Measurements from ENCODE around the gene SCGB1D4.
"Not testable (repeated sequence)": the region's sequence is repeated elsewhere in the genome, so short reads cannot be mapped to it uniquely, and the experiment has no call there.

The SCGB1D4 gene, protein sequence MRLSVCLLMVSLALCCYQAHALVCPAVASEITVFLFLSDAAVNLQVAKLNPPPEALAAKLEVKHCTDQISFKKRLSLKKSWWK

DNA sequence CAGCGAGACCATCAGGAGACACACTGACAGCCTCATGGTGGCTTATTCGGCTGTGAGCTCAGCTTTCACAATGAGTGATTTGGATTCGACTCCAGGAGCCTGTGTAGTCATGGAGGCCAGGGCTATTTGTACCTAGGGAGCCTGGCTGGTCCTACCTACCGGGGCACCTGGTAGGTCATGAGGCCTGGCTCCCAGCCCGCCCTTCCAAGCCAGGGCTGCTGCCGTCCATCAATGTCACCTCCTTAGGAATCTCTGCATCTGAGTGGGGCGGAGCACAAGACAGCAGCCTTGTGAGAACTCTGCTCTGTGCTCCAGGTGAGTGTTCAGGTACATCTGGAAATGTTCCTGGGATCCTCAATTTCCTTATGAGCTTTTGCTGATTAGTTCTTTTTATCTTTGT lies at the start of gene SCGB1D4:
Gene SCGB1D4, minus strand, starts transcription at position 101 of the 400 bp plus-strand sequence. Its CDS starts 65 bp downstream, at position 36.
- no peak for DNase-seq (ENCODE audit: low read depth, low spot score)

DNA sequence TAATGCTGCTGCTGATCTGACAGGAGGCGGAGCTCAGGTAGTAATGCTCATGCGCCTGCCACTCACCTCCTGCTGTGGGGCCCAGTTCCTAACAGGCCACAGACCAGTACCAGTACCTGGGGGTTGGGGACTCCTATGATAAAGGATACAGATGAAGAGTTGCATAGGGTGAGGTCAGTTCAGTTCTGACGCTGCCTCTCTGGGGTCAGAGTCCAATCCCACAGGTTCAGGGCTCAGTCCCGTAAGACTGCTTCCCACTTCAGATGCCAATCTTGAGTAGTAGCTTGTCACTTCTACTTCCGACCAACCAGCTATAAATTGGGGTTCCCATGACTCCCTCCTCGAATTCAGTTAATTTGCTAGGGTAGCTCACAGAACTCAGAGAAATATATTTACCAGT lies 47.0 kb upstream of the SCGB1D4 start:
- no peak for DNase-seq (ENCODE audit: low read depth, low spot score)

DNA sequence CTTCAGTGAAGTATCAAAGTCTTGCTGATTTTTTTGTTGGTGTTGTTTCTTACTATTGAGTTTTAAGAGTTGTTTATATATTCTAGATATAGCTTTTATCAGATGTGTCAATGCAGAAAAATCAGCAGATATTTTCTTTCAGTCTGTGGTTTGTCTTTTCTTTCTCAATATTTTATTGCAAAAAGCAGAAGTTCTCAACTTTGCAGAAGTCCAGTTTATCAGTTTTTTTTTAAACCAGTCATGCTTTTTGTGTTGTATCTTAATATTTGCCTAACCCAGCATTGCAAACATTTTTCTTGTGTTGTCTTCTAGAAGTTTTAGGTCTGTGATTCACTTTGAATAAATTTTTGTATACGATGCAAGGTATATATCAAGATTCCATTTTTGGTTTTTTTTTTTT lies 45.3 kb upstream of the SCGB1D4 start:
- no peak for DNase-seq (ENCODE audit: low read depth, low spot score)

DNA sequence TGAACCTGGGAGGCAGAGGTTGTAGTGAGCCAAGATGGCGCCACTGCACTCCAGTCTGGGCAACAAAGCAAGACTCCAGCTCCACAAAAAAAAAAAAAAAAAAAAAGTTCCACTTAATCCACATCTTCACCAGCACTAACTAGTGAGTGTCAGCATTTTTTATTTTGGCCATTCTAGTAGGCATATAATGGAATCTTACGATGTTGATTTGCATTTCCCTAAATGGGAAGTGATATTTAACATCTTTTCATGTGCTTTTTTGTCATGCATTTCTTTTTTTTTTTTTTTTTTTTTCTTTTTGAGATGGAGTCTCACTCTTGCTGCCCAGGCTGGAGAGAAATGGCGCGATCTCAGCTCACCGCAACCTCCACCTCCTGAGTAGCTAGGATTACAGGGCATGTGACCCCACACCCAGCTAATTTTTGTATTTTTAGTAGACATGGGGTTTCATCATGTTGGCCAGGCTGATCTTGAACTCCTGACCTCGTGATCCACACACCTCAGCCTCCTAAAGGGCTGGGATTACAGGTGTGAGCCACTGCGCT lies 44.8 kb upstream of the SCGB1D4 start:
- DNase-seq (ENCODE audit: low read depth, low spot score), result not testable (repeated sequence)

DNA sequence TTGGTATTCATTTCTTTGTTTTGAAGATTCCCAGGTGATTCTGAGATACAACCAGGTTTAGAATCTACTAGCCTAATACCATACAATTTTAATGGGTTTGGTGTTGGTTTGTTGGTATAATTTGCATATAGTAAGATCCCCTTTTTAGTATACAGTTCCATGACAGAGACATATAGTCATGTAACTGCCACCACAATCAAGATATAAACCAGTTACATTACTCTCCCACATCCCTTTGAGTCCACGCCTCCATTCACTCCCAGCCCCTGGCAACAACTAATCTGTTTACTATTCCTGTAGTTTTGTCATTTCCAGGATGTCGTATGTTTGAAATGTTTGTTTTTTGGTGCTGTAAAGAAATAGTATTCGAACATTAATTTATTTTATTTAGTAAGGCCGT lies 42.7 kb upstream of the SCGB1D4 start:
- DNase-seq (ENCODE audit: low read depth, low spot score), result no peak

DNA sequence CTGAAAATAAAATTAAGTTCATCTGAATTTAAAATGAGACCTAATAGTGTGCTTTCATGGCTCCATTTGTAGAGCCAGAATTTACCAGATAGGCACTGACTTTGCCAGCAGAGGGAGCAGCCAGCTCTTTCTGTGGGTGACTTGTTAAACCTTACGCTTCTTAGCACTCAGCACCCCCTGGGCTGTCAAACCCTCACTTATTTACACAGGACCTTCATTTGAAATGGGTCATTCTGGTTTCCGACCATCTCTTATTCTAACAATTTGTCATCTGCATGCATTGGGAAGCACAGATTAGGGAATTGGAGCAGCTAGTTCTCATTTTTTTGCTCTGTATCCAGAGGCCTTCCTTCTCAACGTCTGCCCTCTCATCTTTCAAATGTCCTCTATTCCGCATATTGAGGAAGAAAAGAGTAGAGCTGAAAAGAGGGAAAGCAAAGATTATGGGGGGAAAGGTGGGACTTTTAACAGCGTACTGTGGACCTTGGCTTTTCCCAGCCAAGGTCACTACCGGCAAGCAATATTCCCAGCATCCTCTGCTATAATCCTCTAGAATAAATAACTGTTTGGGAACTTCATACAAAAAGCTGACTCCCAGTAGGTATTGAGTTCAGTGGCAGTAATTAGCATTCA lies 41.5 kb upstream of the SCGB1D4 start:
- no peak for DNase-seq (ENCODE audit: low read depth, low spot score)

DNA sequence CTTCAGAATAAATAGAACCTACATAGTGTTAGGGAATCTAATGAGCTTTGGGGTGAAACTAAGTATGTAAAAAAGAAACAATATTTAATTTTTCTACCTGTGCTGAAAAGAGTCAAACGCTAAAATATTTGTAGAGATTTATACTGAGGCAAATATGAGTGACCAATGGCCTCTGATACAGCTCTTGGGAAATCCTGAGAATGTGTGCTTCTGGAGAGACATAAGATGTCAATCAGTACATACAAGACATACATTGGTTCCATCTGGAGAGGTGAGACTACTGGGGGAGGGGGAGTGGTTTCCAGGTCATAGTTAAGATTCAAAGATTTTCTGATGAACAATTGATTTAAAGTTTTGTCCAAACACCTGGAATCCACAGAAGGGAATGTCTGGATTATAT lies 39.3 kb upstream of the SCGB1D4 start:
- no peak for DNase-seq (ENCODE audit: low read depth, low spot score)

DNA sequence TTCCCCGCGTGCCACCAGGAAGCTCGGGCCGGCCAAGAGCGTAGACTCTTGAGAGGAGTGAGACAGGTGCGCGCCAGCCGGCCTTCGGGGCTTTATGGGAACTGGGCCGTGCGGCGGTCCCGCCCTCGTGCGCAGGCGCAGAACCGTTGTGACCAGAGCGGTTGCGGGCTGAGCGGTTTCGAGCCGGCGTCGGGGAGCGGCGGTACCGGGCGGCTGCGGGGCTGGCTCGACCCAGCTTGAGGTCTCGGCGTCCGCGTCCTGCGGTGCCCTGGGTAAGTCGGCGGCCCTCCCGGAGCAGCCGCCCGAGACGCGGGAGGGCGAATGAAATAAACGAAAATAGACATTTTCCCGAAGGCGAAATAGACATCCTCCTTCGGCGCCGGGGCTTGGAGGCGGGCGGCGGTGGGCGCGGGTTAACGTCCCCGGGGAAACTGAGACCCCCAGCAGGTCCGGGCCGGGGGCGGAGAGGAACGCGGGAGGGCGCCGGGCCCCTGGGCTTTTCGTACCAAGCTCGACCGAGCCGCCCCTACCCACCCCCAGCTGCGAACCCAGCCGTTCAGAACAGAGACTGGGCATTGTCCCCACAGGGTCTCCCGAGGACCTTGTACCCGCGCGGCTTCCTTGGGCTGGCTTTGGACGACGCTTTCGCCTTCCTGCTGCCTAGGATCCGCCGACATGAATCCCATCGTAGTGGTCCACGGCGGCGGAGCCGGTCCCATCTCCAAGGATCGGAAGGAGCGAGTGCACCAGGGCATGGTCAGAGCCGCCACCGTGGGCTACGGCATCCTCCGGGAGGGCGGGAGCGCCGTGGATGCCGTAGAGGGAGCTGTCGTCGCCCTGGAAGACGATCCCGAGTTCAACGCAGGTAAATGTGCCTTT lies 38.7 kb upstream of the SCGB1D4 start, which contains the start of gene ASRGL1:
Gene ASRGL1, plus strand, starts transcription at position 146 of the 879 bp plus-strand sequence. Its CDS starts 530 bp downstream, at position 676.
- DNase-seq (ENCODE audit: low read depth, low spot score), result peak; percentile 52

DNA sequence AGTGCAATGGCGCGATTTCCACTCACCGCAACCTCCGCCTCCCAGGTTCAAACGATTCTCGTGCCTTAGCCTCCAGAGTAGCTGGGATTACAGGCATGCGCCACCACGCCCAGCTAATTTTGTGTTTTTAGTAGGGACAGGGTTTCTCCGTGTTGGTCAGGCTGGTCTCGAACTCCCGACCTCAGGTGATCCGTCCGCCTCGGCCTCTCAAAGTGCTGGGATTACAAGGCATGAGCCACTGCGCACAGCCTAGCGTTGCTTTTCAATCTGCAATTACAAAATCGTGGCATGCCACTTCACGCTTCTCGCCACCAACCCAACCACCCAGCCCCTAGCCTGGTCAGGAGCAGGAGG lies 38.1 kb upstream of the SCGB1D4 start:
- not testable (repeated sequence) for DNase-seq (ENCODE audit: low read depth, low spot score)

DNA sequence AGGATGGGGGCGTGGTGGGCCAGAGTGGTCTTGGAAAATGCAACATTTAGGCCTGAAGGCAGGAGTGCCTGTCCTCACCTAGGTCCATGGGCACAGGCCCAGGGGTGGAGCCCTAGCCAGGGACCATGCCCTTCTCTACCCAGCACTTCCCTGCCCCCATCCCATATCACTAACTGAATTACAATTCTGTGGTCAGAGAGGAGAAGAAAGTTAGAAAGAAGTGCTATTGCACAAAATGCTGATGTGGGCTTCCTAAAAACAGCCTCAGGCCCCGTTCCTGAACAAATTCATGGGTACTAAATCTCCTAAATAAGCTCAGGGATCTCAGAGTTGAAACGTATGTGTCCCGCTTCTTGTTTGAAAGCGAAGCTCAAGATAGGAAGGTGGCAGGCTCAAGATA lies 34.9 kb upstream of the SCGB1D4 start:
- DNase-seq (ENCODE audit: low read depth, low spot score), result no peak

DNA sequence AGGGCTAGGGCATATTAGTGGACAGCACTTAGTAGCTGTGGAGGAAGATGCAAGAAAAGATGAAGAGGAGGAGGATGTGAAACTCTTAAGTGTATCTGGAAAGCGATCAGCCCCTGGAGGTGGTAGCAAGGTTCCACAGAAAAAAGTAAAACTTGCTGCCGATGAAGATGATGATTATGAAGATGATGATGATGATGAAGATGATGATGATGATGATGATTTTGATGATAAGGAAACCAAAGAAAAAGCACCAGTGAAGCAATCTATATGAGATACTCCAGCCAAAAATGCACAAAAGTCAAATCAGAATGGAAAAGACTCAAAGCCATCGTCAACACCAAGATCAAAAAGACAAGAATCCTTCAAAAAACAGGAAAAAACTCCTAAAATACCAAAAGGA lies 32.4 kb upstream of the SCGB1D4 start:
- not testable (repeated sequence) for DNase-seq (ENCODE audit: low read depth, low spot score)

DNA sequence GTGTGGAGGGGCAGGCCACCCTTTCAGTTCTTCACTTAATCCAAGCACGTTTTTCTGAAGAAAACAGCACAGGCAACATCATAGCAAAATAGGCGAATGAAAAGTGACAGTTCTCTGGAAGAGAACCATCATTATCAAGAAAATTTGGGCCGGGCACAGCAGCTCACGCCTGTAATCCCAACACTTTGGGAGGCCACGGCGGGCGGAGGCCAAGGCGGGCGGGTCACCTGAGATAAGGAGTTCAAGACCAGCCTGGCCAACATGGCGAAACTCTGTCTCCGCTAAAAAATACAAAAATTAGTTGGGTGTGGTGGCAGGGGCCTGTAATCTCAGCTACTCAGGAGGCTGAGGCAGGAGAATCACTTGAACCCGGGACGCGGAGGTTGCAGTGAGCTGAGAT lies 28.7 kb upstream of the SCGB1D4 start:
- DNase-seq (ENCODE audit: low read depth, low spot score), result not testable (repeated sequence)

DNA sequence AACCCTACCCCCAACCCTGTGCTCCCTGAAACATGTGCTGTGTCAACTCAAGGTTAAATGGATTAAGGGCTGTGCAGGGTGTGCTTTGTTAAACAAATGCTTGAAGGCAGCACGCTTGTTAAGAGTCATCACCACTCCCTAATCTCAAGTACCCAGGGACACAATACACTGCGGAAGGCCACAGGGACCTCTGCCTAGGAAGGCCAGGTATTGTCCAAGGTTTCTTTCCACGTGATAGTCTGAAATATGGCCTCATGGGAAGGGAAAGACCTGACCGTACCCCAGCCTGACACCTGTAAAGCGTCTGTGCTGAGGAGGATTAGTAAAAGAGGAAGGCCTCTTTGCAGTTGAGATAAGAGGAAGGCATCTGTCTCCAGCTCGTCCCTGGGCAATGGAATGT lies 27.8 kb upstream of the SCGB1D4 start:
- DNase-seq (ENCODE audit: low read depth, low spot score), result not testable (repeated sequence)

DNA sequence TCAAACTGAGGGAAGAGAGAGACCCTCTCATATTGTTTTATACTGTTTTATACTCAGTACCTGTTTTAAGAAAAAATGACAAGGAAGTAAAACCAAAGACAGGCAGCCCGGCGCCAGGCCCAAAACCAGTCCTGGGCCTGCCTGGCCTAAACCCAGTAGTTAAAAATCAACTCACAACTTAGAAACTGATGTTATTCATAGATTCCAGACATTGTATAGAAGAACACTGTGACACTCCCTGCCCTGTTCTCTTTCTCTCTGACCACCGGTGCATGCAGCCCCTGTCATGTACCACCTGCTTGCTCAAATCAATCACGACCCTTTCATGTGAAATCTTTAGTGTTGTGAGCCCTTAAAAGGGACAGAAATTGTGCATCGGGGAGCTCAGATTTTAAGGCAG lies 26.9 kb upstream of the SCGB1D4 start:
- DNase-seq (ENCODE audit: low read depth, low spot score), result not testable (repeated sequence)

DNA sequence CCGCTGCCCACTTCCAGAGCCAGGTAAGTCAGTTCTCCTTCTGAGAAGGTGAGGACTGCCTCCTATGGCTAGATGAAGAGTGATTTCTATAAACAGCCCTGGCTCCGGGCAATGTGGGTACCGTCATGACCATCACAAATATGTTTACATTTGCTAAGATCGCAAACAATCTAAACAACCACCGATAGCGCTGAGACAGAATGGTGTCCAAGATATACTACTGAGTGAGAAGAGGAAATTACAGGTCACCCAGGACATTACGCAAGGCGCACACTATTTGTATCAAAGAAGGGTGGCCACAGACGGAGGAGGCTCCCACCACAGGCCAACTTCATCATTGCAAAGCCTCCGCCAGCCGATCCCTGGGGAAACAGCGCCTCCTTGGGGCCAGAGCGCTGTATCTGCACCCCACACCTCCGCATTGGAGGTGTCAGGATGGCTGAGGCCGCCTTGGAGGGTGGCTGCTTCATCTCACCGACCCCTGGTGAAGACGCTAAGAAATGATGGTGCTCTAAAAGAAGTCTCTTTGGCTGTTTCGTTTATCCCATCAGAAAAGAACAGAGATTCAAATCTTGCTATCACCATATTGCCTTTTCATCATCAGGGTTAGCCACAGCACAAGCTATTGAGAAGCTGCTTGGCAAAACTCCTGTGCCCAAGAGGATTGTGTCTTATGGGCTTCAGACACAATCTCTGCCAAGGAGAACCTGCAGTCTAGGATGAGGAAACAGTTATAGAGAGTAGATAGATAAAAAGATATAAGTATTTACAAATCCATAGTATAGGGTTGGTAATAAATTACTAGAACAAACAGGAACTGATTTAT lies 26.1 kb upstream of the SCGB1D4 start:
- no peak for DNase-seq (ENCODE audit: low read depth, low spot score)

DNA sequence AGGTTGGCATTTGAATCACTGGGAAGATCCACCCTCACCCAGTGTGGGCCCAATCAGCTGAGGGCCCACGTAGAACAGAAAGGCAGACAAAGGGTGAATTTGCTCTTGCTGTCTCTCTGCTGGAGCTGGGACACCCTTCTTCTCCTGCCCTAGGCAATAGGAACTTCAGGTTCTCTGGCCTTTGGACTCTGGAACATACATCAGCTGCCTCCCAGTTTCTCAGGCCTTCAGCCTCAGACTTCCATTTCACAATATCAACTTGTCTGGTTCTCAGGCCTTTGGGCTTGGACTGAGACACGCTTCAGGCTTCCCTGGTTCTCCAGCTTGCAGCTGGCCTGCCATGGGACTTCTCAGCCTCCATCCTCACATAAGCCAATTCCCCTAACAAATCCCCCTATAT lies 23.6 kb upstream of the SCGB1D4 start:
- no peak for DNase-seq (ENCODE audit: low read depth, low spot score)

DNA sequence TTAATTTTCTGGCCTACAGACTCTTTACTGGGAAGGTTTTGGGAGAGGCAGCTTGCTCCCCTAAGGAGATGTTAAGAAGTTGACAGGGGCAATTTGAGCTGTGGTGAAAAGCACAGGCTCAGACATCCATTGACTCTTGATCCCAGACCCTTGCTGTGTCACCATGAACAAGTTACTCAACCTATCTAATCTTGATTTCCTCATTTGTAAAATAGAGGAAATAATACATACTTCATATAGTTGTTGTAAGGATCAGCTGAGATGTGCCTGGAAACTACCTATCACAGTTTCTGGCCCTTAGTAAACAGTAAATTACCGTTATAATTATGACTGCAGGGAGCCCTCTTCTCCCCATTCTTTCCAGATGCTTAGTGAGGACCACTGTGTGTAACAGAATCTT lies 16.6 kb upstream of the SCGB1D4 start:
- no peak for DNase-seq (ENCODE audit: low read depth, low spot score)

DNA sequence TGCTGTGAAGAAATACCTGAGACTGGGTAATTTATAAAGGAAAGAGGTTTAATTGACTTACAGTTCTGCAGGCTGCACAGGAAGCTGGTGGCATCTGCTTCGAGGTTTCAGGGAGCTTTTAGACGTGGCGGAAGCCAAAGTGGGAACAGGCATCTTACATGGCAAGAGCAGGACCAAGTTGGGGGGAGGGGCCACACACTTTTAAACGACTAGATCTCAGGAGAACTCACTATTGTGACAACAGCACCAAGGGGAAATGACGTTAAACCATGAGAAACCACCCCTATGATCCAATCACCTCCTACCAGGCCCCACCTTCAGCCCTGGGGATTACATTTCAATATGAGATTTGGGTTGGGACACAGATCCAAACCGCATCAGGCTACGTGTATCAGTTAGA lies 11.1 kb upstream of the SCGB1D4 start:
- DNase-seq (ENCODE audit: low read depth, low spot score), result no peak

DNA sequence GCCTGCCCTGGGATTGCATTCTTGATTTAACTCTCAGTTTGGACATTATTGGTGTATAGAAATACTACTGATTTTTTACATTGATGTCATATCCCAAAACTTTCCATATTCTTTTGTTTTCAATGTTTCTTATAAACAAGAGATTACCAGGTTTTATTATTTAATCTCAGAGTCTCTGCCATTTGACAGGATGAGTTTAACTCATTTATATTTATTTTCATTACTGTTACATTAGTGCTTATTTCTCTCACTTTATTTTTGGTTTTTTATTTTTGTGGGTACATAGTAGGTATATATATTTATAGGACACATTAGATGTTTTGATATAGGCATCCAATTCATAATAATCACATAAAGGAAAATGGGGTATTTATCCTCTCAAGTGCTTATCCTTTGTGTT lies 9.1 kb upstream of the SCGB1D4 start:
- no peak for DNase-seq (ENCODE audit: low read depth, low spot score)

DNA sequence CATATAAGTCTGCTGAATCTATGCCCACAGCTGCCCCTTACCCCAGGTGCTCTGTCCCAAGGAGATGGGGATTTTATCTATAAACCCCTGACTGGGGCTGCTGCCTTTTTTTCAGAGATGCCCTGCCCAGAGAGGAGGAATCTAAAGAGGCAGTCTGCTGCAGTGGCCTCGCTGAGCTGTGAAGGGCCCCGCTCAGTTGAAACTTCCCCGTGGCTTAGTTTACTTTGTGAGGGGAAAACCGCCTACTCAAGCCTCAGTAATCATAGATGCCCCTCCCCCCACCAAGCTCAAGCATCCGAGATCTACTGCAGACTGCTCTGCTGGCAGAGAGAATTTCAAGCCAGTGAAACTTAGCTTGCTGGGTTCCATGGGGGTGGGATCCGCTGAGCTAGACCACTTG lies 7.4 kb upstream of the SCGB1D4 start:
- no peak for DNase-seq (ENCODE audit: low read depth, low spot score)

DNA sequence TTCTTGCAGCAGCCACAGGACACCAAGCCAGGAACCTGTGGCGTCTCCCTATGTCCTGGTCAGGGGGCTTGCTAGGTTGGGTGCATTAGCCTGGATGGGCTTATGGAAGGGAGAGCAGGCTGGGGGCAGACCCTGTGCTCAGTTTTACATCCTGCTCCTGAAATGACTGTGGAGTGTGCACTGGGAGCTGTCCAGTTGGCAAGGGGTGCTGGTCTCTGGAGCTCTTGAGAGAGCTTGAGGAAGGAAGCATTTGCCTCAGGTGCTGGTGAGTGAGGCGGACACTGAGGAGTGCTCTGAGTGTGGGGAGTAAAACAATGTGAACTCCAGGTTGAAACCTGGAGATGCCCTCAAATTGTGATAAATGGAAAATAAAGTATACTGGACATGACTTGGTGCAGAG lies 3.4 kb downstream of the SCGB1D4 start:
- DNase-seq (ENCODE audit: low read depth, low spot score), result no peak

DNA sequence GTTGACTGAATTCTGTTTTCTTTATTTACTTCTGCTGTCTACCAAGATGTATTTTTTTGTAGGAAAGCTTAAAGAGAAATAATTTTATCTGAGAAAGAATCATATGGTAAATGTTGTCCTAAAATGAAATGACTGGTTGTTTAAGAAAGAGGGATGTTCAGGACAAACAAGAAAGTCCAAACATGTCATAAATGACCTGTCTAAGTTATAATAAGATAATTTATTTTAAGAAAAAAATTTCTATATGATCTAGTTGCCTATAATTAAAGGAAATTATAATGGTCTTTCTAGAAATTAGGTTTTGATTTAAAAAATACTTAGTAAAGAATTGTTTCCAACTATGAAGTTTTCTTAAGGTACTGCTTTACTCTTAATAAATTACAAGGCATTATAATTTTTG lies 18.4 kb downstream of the SCGB1D4 start:
- no peak for DNase-seq (ENCODE audit: low read depth, low spot score)

All from iPS DF 19.7 (cell line).